ENCODE results near the gene RNF128.

DNA sequence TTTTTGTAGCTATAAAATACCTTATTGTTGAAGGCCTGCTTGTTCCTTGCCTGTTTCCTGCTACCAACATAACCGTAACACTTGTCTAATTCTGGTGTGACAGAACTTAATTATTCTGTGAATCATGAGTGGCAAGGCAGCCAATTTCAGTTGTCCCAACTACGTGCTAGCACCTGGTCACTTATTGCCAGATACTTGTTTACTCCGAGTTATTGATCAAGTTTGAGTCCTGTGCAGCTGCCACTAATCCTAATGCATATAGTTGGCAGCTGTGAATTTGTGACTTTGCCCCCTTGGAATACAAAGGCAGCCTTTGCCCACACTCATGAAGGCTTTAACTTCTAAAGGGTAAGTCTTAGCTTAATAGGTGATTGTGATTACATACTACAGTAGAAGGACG is 7.8 kb upstream of the RNF128 start:
- TF ChIP-seq, protein P1, sequence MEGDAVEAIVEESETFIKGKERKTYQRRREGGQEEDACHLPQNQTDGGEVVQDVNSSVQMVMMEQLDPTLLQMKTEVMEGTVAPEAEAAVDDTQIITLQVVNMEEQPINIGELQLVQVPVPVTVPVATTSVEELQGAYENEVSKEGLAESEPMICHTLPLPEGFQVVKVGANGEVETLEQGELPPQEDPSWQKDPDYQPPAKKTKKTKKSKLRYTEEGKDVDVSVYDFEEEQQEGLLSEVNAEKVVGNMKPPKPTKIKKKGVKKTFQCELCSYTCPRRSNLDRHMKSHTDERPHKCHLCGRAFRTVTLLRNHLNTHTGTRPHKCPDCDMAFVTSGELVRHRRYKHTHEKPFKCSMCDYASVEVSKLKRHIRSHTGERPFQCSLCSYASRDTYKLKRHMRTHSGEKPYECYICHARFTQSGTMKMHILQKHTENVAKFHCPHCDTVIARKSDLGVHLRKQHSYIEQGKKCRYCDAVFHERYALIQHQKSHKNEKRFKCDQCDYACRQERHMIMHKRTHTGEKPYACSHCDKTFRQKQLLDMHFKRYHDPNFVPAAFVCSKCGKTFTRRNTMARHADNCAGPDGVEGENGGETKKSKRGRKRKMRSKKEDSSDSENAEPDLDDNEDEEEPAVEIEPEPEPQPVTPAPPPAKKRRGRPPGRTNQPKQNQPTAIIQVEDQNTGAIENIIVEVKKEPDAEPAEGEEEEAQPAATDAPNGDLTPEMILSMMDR (conservative IDR thresholded peaks at IDR 0.05), result no peak
- TF ChIP-seq ZFX (IDR thresholded peaks at IDR 0.05), result no peak

Measured in C4-2B (cell line).